ENCODE data around the gene METTL9. TPM values are rescaled to one million over a fixed set of nuclear protein-coding genes. Genes with fewer than 3 reads are reported as not detected.

METTL9 gene
- total RNA-seq, 2 experiments from 2014 or later, result 99.2 to 101 TPM

GRCh38 chr16:21638573-21638975, 39.2 kb downstream of the METTL9 start:
- CTCF ChIA-PET, result interaction anchor here (0.8 to 7.4 kb wide), 12 partner anchors 13 to 75 kb away, joined by 3 to 78 read pairs (median 6); no protein-coding TSS in a partner anchor
- peaks cover 25% of the 10 kb centered on the region for H3K4me1 Mint-ChIP-seq (ENCODE audit: low read depth)
- POLR2A ChIA-PET, result no interaction called here
- no peaks in the 10 kb centered on the region for H3K9me3 Mint-ChIP-seq (ENCODE audit: insufficient read depth)
- H3K27ac Mint-ChIP-seq, result peak overlapping the region; percentile 82
- no peaks in the 10 kb centered on the region for H3K27me3 Mint-ChIP-seq (ENCODE audit: low read depth)
- H3K36me3 Mint-ChIP-seq (ENCODE audit: low read depth), result peaks cover 13% of the 10 kb centered on the region
- peak; percentile 73 for ATAC-seq
- DNase-seq, result peak; percentile 28
- no peak overlapping the region for H3K4me3 Mint-ChIP-seq

- Mint-ChIP-seq H3K27me3 (ENCODE audit: low read depth) (no peaks in the 10 kb centered on the region), H3K27ac (no peak overlapping the region), H3K36me3 (ENCODE audit: low read depth) (peaks cover 18% of the 10 kb centered on the region), H3K4me1 (ENCODE audit: low read depth) (peaks cover 31% of the 10 kb centered on the region), H3K4me3 (no peak overlapping the region), H3K9me3 (ENCODE audit: insufficient read depth) (no peaks in the 10 kb centered on the region)
- ChIA-PET POLR2A (no interaction called here), CTCF (interaction anchor here (0.9 to 7.4 kb wide), 15 partner anchors 14 to 57 kb away, joined by 3 to 78 read pairs (median 7); no protein-coding TSS in a partner anchor)
- ATAC-seq (no peak), DNase-seq (no peak)
Observed at GRCh38 chr16:21639493-21639892, 40.1 kb downstream of the METTL9 start.

GRCh38 chr16:21641916-21642315, 42.5 kb downstream of the METTL9 start:
- no peak overlapping the region for H3K4me3 Mint-ChIP-seq
- no peaks in the 10 kb centered on the region for H3K9me3 Mint-ChIP-seq (ENCODE audit: insufficient read depth)
- ChIA-PET POLR2A (interaction anchor here (0.9 kb wide), 1 partner anchor 27 kb away, joined by 3 read pairs; no protein-coding TSS in a partner anchor), CTCF (interaction anchor here (0.8 to 7.4 kb wide), 13 partner anchors 12 to 67 kb away, joined by 3 to 78 read pairs (median 4); partner anchors contain the start of gene METTL9)
- DNase-seq (no peak), ATAC-seq (no peak)
- no peaks in the 10 kb centered on the region for H3K27me3 Mint-ChIP-seq (ENCODE audit: low read depth)
- H3K4me1 Mint-ChIP-seq (ENCODE audit: low read depth), result peaks cover 55% of the 10 kb centered on the region
- peaks cover 14% of the 10 kb centered on the region for H3K36me3 Mint-ChIP-seq (ENCODE audit: low read depth)
- H3K27ac Mint-ChIP-seq, result no peak overlapping the region

- POLR2A ChIA-PET, result interaction anchor here (0.9 kb wide), 1 partner anchor 26 kb away, joined by 3 read pairs; no protein-coding TSS in a partner anchor
- Mint-ChIP-seq H3K27me3 (ENCODE audit: low read depth) (no peaks in the 10 kb centered on the region), H3K27ac (no peak overlapping the region), H3K9me3 (ENCODE audit: insufficient read depth) (no peaks in the 10 kb centered on the region), H3K36me3 (ENCODE audit: low read depth) (peaks cover 13% of the 10 kb centered on the region), H3K4me3 (no peak overlapping the region), H3K4me1 (ENCODE audit: low read depth) (peaks cover 60% of the 10 kb centered on the region)
- ATAC-seq, result no peak
- CTCF ChIA-PET, result interaction anchor here (0.7 to 7.4 kb wide), 9 partner anchors 15 to 74 kb away, joined by 3 to 78 read pairs (median 4); partner anchors contain the start of gene METTL9
- no peak for DNase-seq
Observed at GRCh38 chr16:21642861-21643260, 43.5 kb downstream of the METTL9 start.

GRCh38 chr16:21643785-21644184, 44.4 kb downstream of the METTL9 start:
- Mint-ChIP-seq H3K27ac (no peak overlapping the region), H3K4me3 (no peak overlapping the region), H3K36me3 (ENCODE audit: low read depth) (peaks cover 13% of the 10 kb centered on the region), H3K4me1 (ENCODE audit: low read depth) (peaks cover 60% of the 10 kb centered on the region), H3K27me3 (ENCODE audit: low read depth) (no peaks in the 10 kb centered on the region), H3K9me3 (ENCODE audit: insufficient read depth) (no peaks in the 10 kb centered on the region)
- ChIA-PET CTCF (interaction anchor here (0.8 to 7.4 kb wide), 8 partner anchors 13 to 65 kb away, joined by 3 to 53 read pairs (median 5); no protein-coding TSS in a partner anchor), POLR2A (interaction anchor here (0.9 kb wide), 1 partner anchor 22 kb away, joined by 3 read pairs; no protein-coding TSS in a partner anchor)
- no peak for ATAC-seq
- DNase-seq, result no peak

- Mint-ChIP-seq H3K4me3 (peak overlapping the region; percentile 77), H3K27ac (peak overlapping the region; percentile 88), H3K4me1 (ENCODE audit: low read depth) (peaks cover 58% of the 10 kb centered on the region), H3K9me3 (ENCODE audit: insufficient read depth) (no peaks in the 10 kb centered on the region), H3K27me3 (ENCODE audit: low read depth) (no peaks in the 10 kb centered on the region), H3K36me3 (ENCODE audit: low read depth) (peaks cover 13% of the 10 kb centered on the region)
- ChIA-PET CTCF (interaction anchor here (0.8 to 2.3 kb wide), 8 partner anchors 13 to 64 kb away, joined by 3 to 18 read pairs (median 4); no protein-coding TSS in a partner anchor), POLR2A (interaction anchor here (0.6 to 1.7 kb wide), 3 partner anchors 23 to 328 kb away, joined by 3 to 6 read pairs (median 3); no protein-coding TSS in a partner anchor)
- no peak for DNase-seq
- no peak for ATAC-seq
Observed at GRCh38 chr16:21644674-21645073, 45.3 kb downstream of the METTL9 start.

GRCh38 chr16:21645261-21645721, 45.9 kb downstream of the METTL9 start:
- peak; percentile 53 for ATAC-seq
- Mint-ChIP-seq H3K36me3 (ENCODE audit: low read depth) (peaks cover 13% of the 10 kb centered on the region), H3K9me3 (ENCODE audit: insufficient read depth) (no peaks in the 10 kb centered on the region), H3K4me1 (ENCODE audit: low read depth) (peaks cover 61% of the 10 kb centered on the region), H3K27ac (peak overlapping the region; percentile 88), H3K27me3 (ENCODE audit: low read depth) (no peaks in the 10 kb centered on the region), H3K4me3 (peak overlapping the region; percentile 77)
- ChIA-PET POLR2A (interaction anchor here (0.8 to 1.7 kb wide), 5 partner anchors 24 to 53 kb away, joined by 4 to 7 read pairs (median 6); no protein-coding TSS in a partner anchor), CTCF (interaction anchor here (0.8 to 4.8 kb wide), 17 partner anchors 8 to 126 kb away, joined by 3 to 79 read pairs (median 3); no protein-coding TSS in a partner anchor)
- peak; percentile 50 for DNase-seq

- POLR2A ChIA-PET, result interaction anchor here (0.9 to 1.7 kb wide), 6 partner anchors 11 to 53 kb away, joined by 3 to 7 read pairs (median 5); no protein-coding TSS in a partner anchor
- Mint-ChIP-seq H3K27ac (peak overlapping the region; percentile 88), H3K4me3 (peak overlapping the region; percentile 77), H3K4me1 (ENCODE audit: low read depth) (peaks cover 60% of the 10 kb centered on the region), H3K36me3 (ENCODE audit: low read depth) (peaks cover 13% of the 10 kb centered on the region), H3K27me3 (ENCODE audit: low read depth) (no peaks in the 10 kb centered on the region), H3K9me3 (ENCODE audit: insufficient read depth) (no peaks in the 10 kb centered on the region)
- no peak for ATAC-seq
- CTCF ChIA-PET, result interaction anchor here (0.9 to 4.8 kb wide), 14 partner anchors 7 to 126 kb away, joined by 3 to 79 read pairs (median 4); no protein-coding TSS in a partner anchor
- DNase-seq, result no peak
Observed at GRCh38 chr16:21646091-21646490, 46.7 kb downstream of the METTL9 start.

GRCh38 chr16:21646721-21647561, 47.6 kb downstream of the METTL9 start:
- peaks cover 60% of the 10 kb centered on the region for H3K4me1 Mint-ChIP-seq (ENCODE audit: low read depth)
- no peaks in the 10 kb centered on the region for H3K27me3 Mint-ChIP-seq (ENCODE audit: low read depth)
- peaks cover 13% of the 10 kb centered on the region for H3K36me3 Mint-ChIP-seq (ENCODE audit: low read depth)
- CTCF ChIA-PET, result interaction anchor here (1.3 to 4.8 kb wide), 5 partner anchors 11 to 73 kb away, joined by 4 to 79 read pairs (median 12); no protein-coding TSS in a partner anchor
- peak overlapping the region; percentile 88 for H3K27ac Mint-ChIP-seq
- POLR2A ChIA-PET, result interaction anchor here (0.6 to 1.2 kb wide), 3 partner anchors 10 to 46 kb away, joined by 3 to 4 read pairs (median 3); no protein-coding TSS in a partner anchor
- no peaks in the 10 kb centered on the region for H3K9me3 Mint-ChIP-seq (ENCODE audit: insufficient read depth)
- H3K4me3 Mint-ChIP-seq, result peak overlapping the region; percentile 77
- peak; percentile 91 for DNase-seq
- ATAC-seq, result peak; percentile 88

GRCh38 chr16:21647562-21648164, 48.3 kb downstream of the METTL9 start:
- H3K4me3 Mint-ChIP-seq, result no peak overlapping the region
- H3K4me1 Mint-ChIP-seq (ENCODE audit: low read depth), result peaks cover 62% of the 10 kb centered on the region
- H3K9me3 Mint-ChIP-seq (ENCODE audit: insufficient read depth), result no peaks in the 10 kb centered on the region

More at GRCh38 chr16:21647562-21648164, 48.3 kb downstream of the METTL9 start:
- DNase-seq (no peak), ATAC-seq (peak; percentile 6)
- ChIA-PET CTCF (interaction anchor here (1.0 to 4.8 kb wide), 4 partner anchors 10 to 63 kb away, joined by 4 to 79 read pairs (median 9); no protein-coding TSS in a partner anchor), POLR2A (interaction anchor here (0.7 to 1.2 kb wide), 2 partner anchors 10 to 47 kb away, joined by 3 to 4 read pairs; no protein-coding TSS in a partner anchor)
- H3K36me3 Mint-ChIP-seq (ENCODE audit: low read depth), result peaks cover 13% of the 10 kb centered on the region
- peak overlapping the region; percentile 88 for H3K27ac Mint-ChIP-seq
- H3K27me3 Mint-ChIP-seq (ENCODE audit: low read depth), result no peaks in the 10 kb centered on the region
